Right lobe of liver (tissue), 4 donors: ENCODE results near the gene SEMA6B.

Experiments
- POLR2A ChIP-seq: fragments of 450-650 bp; IDR thresholded peaks from one replicate; pipeline ENCODE4 v1.6.1; 2017; ENCODE audit warnings: antibody characterized with exemption, mild to moderate bottlenecking
- TF ChIP-seq, protein P1 (sequence below), 4 donors: fragments of 200-600 bp in 3 of 4; fragments of 450-650 bp in 1 of 4; IDR thresholded peaks; one replicate each; pipeline versions ENCODE4 v1.5.1 to v1.8.0; 2016 to 2022; ENCODE audit warnings: antibody characterized with exemption in 4 of 4, mild to moderate bottlenecking in 2 of 4
- donor health status: DM: no; HTN: no; CAD: no.
- donor health status: DM: no; HTN: no; CAD: no.
- donor health status: DM: no; HTN: yes; CAD: no.

- TF ChIP-seq, protein P1, sequence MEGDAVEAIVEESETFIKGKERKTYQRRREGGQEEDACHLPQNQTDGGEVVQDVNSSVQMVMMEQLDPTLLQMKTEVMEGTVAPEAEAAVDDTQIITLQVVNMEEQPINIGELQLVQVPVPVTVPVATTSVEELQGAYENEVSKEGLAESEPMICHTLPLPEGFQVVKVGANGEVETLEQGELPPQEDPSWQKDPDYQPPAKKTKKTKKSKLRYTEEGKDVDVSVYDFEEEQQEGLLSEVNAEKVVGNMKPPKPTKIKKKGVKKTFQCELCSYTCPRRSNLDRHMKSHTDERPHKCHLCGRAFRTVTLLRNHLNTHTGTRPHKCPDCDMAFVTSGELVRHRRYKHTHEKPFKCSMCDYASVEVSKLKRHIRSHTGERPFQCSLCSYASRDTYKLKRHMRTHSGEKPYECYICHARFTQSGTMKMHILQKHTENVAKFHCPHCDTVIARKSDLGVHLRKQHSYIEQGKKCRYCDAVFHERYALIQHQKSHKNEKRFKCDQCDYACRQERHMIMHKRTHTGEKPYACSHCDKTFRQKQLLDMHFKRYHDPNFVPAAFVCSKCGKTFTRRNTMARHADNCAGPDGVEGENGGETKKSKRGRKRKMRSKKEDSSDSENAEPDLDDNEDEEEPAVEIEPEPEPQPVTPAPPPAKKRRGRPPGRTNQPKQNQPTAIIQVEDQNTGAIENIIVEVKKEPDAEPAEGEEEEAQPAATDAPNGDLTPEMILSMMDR (IDR thresholded peaks at IDR 0.05): no peak
- TF ChIP-seq POLR2A: no peak
Measured at GRCh38 chr19:4519172-4519496, 40.4 kb downstream of the SEMA6B start.
